Panc1 (cell line): ENCODE results near the gene AP5B1. TPM values are rescaled to one million over a fixed set of nuclear protein-coding genes. Genes with fewer than 3 reads are reported as not detected.
A peak's percentile ranks its signal among the peaks of the same experiment; 100 is the strongest.
"Not testable (repeated sequence)": the region's sequence is repeated elsewhere in the genome, so short reads cannot be mapped to it uniquely, and the experiment has no call there.

ENCODE experiments used
- ATAC-seq: fragments of 200-7000 bp; cut with Tn5 transposase; 2 replicates; pipeline ENCODE4 v1.9.1; 2020; ENCODE audit warnings: mild to moderate bottlenecking, moderate library complexity
- BruUV-seq: library from RNA; stranded (reverse); fragments of 400-500 nt; replicated peaks from 2 replicates; lab custom pipeline; 2021; lab: Mats Ljungman, UMichigan
- CTCF ChIA-PET: fragments of 300-600 bp; sonication (Branson Sonifier 250); formaldehyde crosslinking; loops from one replicate; lab custom pipeline; 2022; ENCODE audit warnings: antibody characterized with exemption; lab: Charles Lee
- POLR2A ChIA-PET: fragments of 300-600 bp; sonication (Branson Sonifier 250); formaldehyde crosslinking; loops from one replicate; lab custom pipeline; 2022; ENCODE audit warnings: antibody characterized with exemption; lab: Charles Lee
- DNase-seq: peaks from one replicate; pipeline ENCODE4 v3.0.0-alpha.2; 2010; ENCODE audit warnings: low read depth, low spot score
- H3K27ac ChIP-seq: 2 replicates; pipeline ENCODE4 v1.5.1; 2011; ENCODE audit warnings: mild to moderate bottlenecking, low read length, inconsistent platforms
- H3K27me3 ChIP-seq: fragments of 200-500 bp; sonication (Bioruptor generic); 2 replicates; pipeline ENCODE4 v1.6.0; 2014; ENCODE audit warnings: low read length, inconsistent platforms; ENCODE audit not compliant: control insufficient read depth, insufficient read depth
- H3K36me3 ChIP-seq: fragments of 200-500 bp; sonication (Bioruptor generic); 2 replicates; pipeline ENCODE4 v1.5.1; 2014; ENCODE audit warnings: inconsistent platforms, mild to moderate bottlenecking, low read length, moderate library complexity; ENCODE audit not compliant: control insufficient read depth, insufficient read depth
- H3K4me1 ChIP-seq: 2 replicates; pipeline ENCODE4 v1.5.1; 2011; ENCODE audit warnings: inconsistent platforms, mild to moderate bottlenecking, low read length, moderate library complexity; ENCODE audit not compliant: control insufficient read depth, insufficient read depth
- H3K4me3 ChIP-seq, 2 experiments: 2 replicates each; pipeline ENCODE4 v1.5.1; 2011 to 2012; ENCODE audit warnings: low read depth in 2 of 2, low read length in 2 of 2, mild to moderate bottlenecking in 2 of 2, inconsistent platforms in 1 of 2, moderate library complexity in 1 of 2
- H3K9me3 ChIP-seq: fragments of 200-500 bp; sonication (Bioruptor generic); 2 replicates; pipeline ENCODE4 v1.5.1; 2014; ENCODE audit warnings: low read depth, mild to moderate bottlenecking, inconsistent platforms, low read length, moderate library complexity; ENCODE audit not compliant: control insufficient read depth, insufficient read depth
- POLR2AphosphoS5 ChIP-seq: IDR thresholded peaks from 2 replicates; pipeline ENCODE4 v1.6.1; 2012; ENCODE audit warnings: mild to moderate bottlenecking, low read depth, low read length, moderate library complexity
- SIN3A ChIP-seq: IDR thresholded peaks from 2 replicates; pipeline ENCODE4 v1.6.1; 2012; ENCODE audit warnings: low read depth, mild to moderate bottlenecking, low read length, moderate library complexity, borderline replicate concordance; ENCODE audit not compliant: insufficient read depth
- in situ Hi-C: cut with HindIII; loops from 2 replicates; pipeline ENCODE4 v1.10.0; 2016; ENCODE audit warnings: low sequenced_read_pairs, low pct_unique_long_range_greater_than_20kb
- intact Hi-C: fragments of 100-400 bp; cut with micrococcal nuclease; formaldehyde crosslinking; loops from one replicate; pipeline ENCODE4 v1.10.0; 2022; ENCODE audit not compliant: unreplicated experiment
- total RNA-seq: library from RNA; stranded (reverse); gene quantifications from one replicate; pipeline ENCODE4 v1.2.1, GENCODE V29; 2021; ENCODE audit not compliant: unreplicated experiment
- TF ChIP-seq, protein P1 (sequence below): fragments of 450-650 bp; IDR thresholded peaks from 2 replicates; pipeline ENCODE4 v1.5.1; 2017; ENCODE audit warnings: mild to moderate bottlenecking
- TF ChIP-seq, protein P2 (sequence below), 2 experiments: IDR thresholded peaks; 2 replicates each; pipeline ENCODE4 v1.6.1; 2011 to 2012; ENCODE audit warnings: low read depth in 2 of 2, control low read depth in 1 of 2, low read length in 1 of 2, mild to moderate bottlenecking in 1 of 2, moderate library complexity in 1 of 2; ENCODE audit not compliant: insufficient read depth in 1 of 2

Gene AP5B1
- total RNA-seq, 1 experiment from 2014 or later: 35.0 TPM

- H3K4me3 ChIP-seq, POLR2A ChIA-PET, H3K27ac ChIP-seq, H3K27me3 ChIP-seq, H3K9me3 ChIP-seq, DNase-seq, H3K4me1 ChIP-seq, intact Hi-C loops, CTCF ChIA-PET, BruUV-seq, ATAC-seq, H3K36me3 ChIP-seq: not testable (repeated sequence)
- in situ Hi-C loops: loop anchor here (5.0 kb wide), 1 partner anchor 50 kb away; no protein-coding TSS in a partner anchor
Observed at GRCh38 chr11:65762169-65762568, 18.6 kb downstream of the AP5B1 start.

DNA sequence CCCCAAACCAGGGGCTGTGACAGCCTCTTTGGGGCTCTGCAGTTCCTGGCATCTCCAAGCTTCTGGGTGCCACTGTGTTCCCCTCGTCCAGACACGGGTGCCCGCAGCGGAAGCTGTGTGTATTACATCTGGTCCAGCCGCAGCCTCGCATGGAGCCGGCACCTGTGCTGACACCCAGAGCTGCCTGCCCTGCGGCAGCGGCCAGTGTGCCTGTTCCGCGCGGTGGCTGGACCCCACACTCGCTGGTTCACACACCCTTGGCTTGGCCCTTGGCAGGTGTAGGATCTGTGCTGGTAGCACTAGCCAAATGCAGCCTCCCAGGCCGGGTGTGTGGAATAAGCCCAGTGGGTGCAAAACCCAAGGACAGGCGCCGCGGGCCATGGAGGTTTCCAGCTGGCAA, 35.7 kb downstream of the AP5B1 start:
- ChIA-PET CTCF (interaction anchor here (0.6 to 1.7 kb wide), 17 partner anchors 15 to 198 kb away, joined by 3 to 15 read pairs (median 4); partner anchors contain the start of gene KAT5), POLR2A (interaction anchor here (0.5 to 0.7 kb wide), 2 partner anchors 103 to 1503 kb away, joined by 5 to 7 read pairs; no protein-coding TSS in a partner anchor)
- Histone ChIP-seq H3K9me3 (no peaks in the 10 kb centered on the region), H3K4me1 (0 out of 2 replicates have a peak, but pooled peaks cover 7% of the 10 kb centered on the region), H3K27ac (no peak overlapping the region), H3K4me3 (no peak overlapping the region), H3K27me3 (peaks cover 6% of the 10 kb centered on the region; the same call in 1 of the 2 replicates), H3K36me3 (no peaks in the 10 kb centered on the region)
- no peak for DNase-seq
- in situ Hi-C loops: no loop called here
- intact Hi-C loops: no loop called here
- TF ChIP-seq POLR2AphosphoS5: no peak
- ATAC-seq: peak; percentile 13; the same call in 1 of the 2 replicates
- BruUV-seq: no TSS peak

GRCh38 chr11:65744699-65745042, 36.1 kb downstream of the AP5B1 start:
- intact Hi-C loops: no loop called here
- no peak overlapping the region for H3K4me3 ChIP-seq
- 0 out of 2 replicates have a peak, but pooled peaks cover 7% of the 10 kb centered on the region for H3K4me1 ChIP-seq
- in situ Hi-C loops: no loop called here
- peaks cover 5% of the 10 kb centered on the region; the same call in 1 of the 2 replicates for H3K27me3 ChIP-seq
- no peak overlapping the region for H3K27ac ChIP-seq
- no TSS peak for BruUV-seq
- peak; percentile 54 for ATAC-seq
- ChIA-PET CTCF (interaction anchor here (0.6 to 1.7 kb wide), 17 partner anchors 15 to 198 kb away, joined by 3 to 15 read pairs (median 4); partner anchors contain the start of gene KAT5), POLR2A (interaction anchor here (0.5 to 0.7 kb wide), 2 partner anchors 104 to 1503 kb away, joined by 5 to 7 read pairs; no protein-coding TSS in a partner anchor)
- TF ChIP-seq POLR2AphosphoS5 (no peak), SIN3A (no peak)
- TF ChIP-seq, protein P1, sequence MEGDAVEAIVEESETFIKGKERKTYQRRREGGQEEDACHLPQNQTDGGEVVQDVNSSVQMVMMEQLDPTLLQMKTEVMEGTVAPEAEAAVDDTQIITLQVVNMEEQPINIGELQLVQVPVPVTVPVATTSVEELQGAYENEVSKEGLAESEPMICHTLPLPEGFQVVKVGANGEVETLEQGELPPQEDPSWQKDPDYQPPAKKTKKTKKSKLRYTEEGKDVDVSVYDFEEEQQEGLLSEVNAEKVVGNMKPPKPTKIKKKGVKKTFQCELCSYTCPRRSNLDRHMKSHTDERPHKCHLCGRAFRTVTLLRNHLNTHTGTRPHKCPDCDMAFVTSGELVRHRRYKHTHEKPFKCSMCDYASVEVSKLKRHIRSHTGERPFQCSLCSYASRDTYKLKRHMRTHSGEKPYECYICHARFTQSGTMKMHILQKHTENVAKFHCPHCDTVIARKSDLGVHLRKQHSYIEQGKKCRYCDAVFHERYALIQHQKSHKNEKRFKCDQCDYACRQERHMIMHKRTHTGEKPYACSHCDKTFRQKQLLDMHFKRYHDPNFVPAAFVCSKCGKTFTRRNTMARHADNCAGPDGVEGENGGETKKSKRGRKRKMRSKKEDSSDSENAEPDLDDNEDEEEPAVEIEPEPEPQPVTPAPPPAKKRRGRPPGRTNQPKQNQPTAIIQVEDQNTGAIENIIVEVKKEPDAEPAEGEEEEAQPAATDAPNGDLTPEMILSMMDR: peak; percentile 64
- no peaks in the 10 kb centered on the region for H3K9me3 ChIP-seq
- no peak for DNase-seq
- H3K36me3 ChIP-seq: no peaks in the 10 kb centered on the region

GRCh38 chr11:65744026-65744698, 36.6 kb downstream of the AP5B1 start:
- peak; percentile 95 for ATAC-seq
- no peaks in the 10 kb centered on the region for H3K36me3 ChIP-seq
- BruUV-seq: no TSS peak
- POLR2A ChIA-PET: interaction anchor here (0.7 kb wide), 1 partner anchor 104 kb away, joined by 5 read pairs; no protein-coding TSS in a partner anchor
- H3K27me3 ChIP-seq: peaks cover 5% of the 10 kb centered on the region; the same call in 1 of the 2 replicates
- TF ChIP-seq, protein P1: peak; percentile 89
- TF ChIP-seq, protein P2, sequence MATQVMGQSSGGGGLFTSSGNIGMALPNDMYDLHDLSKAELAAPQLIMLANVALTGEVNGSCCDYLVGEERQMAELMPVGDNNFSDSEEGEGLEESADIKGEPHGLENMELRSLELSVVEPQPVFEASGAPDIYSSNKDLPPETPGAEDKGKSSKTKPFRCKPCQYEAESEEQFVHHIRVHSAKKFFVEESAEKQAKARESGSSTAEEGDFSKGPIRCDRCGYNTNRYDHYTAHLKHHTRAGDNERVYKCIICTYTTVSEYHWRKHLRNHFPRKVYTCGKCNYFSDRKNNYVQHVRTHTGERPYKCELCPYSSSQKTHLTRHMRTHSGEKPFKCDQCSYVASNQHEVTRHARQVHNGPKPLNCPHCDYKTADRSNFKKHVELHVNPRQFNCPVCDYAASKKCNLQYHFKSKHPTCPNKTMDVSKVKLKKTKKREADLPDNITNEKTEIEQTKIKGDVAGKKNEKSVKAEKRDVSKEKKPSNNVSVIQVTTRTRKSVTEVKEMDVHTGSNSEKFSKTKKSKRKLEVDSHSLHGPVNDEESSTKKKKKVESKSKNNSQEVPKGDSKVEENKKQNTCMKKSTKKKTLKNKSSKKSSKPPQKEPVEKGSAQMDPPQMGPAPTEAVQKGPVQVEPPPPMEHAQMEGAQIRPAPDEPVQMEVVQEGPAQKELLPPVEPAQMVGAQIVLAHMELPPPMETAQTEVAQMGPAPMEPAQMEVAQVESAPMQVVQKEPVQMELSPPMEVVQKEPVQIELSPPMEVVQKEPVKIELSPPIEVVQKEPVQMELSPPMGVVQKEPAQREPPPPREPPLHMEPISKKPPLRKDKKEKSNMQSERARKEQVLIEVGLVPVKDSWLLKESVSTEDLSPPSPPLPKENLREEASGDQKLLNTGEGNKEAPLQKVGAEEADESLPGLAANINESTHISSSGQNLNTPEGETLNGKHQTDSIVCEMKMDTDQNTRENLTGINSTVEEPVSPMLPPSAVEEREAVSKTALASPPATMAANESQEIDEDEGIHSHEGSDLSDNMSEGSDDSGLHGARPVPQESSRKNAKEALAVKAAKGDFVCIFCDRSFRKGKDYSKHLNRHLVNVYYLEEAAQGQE (IDR thresholded peaks at IDR 0.05; ENCODE audit: insufficient read depth in 1 of 2, low read depth in 2 of 2, low read length in 1 of 2): no peak
- H3K4me3 ChIP-seq: peak overlapping the region in 1 of 2 experiments; percentile 26; a peak in 2 of 4 replicates
- CTCF ChIA-PET: interaction anchor here (0.7 to 1.7 kb wide), 16 partner anchors 16 to 198 kb away, joined by 3 to 15 read pairs (median 4); partner anchors contain the start of gene KAT5
- in situ Hi-C loops (no loop called here), intact Hi-C loops (no loop called here)
- H3K4me1 ChIP-seq: 0 out of 2 replicates have a peak, but pooled peaks cover 7% of the 10 kb centered on the region
- no peaks in the 10 kb centered on the region for H3K9me3 ChIP-seq
- no peak for DNase-seq
- no peak overlapping the region for H3K27ac ChIP-seq
